K562 (cell line): ENCODE results near the gene CEMIP. TPM values are rescaled to one million over a fixed set of nuclear protein-coding genes. Genes with fewer than 3 reads are reported as not detected.

Experiments used
- ATAC-seq: fragments of 200-7000 bp; cut with Tn5 transposase; 3 replicates; pipeline ENCODE4 v1.9.1; 2020; ENCODE audit warnings: moderate library complexity
- BruUV-seq: library from RNA; stranded (reverse); fragments of 400-500 nt; replicated peaks from 2 replicates; lab custom pipeline; 2021; lab: Mats Ljungman, UMichigan
- CTCF ChIA-PET: fragments of 300-600 bp; formaldehyde crosslinking; extraction: SDS; loops from one replicate; lab custom pipeline; 2021; ENCODE audit warnings: low intra/inter-chr PET ratio; lab: Yijun Ruan, JAX
- POLR2A ChIA-PET: fragments of 300-600, 350-650 bp; sonication (Branson Sonifier 250); formaldehyde crosslinking; extraction: SDS; loops from one replicate; lab custom pipeline; 2021; ENCODE audit warnings: antibody characterized with exemption, inconsistent platforms; lab: Yijun Ruan, JAX
- DNase-seq, 4 experiments: peaks; one replicate each; pipeline versions ENCODE4 v3.0.0 to v3.0.0-alpha.2; 2011 to 2018; ENCODE audit warnings: low spot score in 3 of 4, mixed read lengths in 3 of 4; ENCODE audit errors: extremely low read depth in 1 of 4
- FAIRE-seq: peaks from 2 replicates; lab custom pipeline; 2011; peaks lifted over from hg19 to GRCh38; lab: Jason Lieb, UNC
- H2AFZ ChIP-seq: 2 replicates; pipeline ENCODE4 v1.6.0; 2011; ENCODE audit warnings: low read depth, low read length, control low read depth, inconsistent platforms
- H3K27ac ChIP-seq: fragments of 200-600 bp; 3 replicates; pipeline ENCODE4 v1.8.0; 2011; ENCODE audit warnings: low read depth, mild to moderate bottlenecking, control low read depth, inconsistent platforms, low read length, moderate library complexity, mixed read lengths; ENCODE audit errors: extremely low read depth
- H3K27me3 ChIP-seq, 2 experiments: fragments of 300-600 bp in 1 of 2; 2 replicates in 1 of 2; 3 replicates in 1 of 2; pipeline versions ENCODE4 v1.6.0 to v1.8.0; 2011; ENCODE audit warnings: inconsistent platforms in 2 of 2, low read length in 2 of 2, mild to moderate bottlenecking in 1 of 2, mixed read lengths in 1 of 2, moderate library complexity in 1 of 2; ENCODE audit not compliant: control insufficient read depth in 2 of 2, insufficient read depth in 2 of 2
- H3K36me3 ChIP-seq: fragments of 300-600 bp; 3 replicates; pipeline ENCODE4 v1.8.0; 2011; ENCODE audit warnings: mild to moderate bottlenecking, low read length, inconsistent platforms; ENCODE audit not compliant: control insufficient read depth, insufficient read depth
- H3K4me1 ChIP-seq, 2 experiments: fragments of 200-600 bp in 1 of 2; replicated peaks in 1 of 2; 2 replicates in 1 of 2; 3 replicates in 1 of 2; pipeline versions ENCODE4 v1.5.1 to v1.8.0; 2011; ENCODE audit warnings: inconsistent platforms in 2 of 2, low read length in 2 of 2, mild to moderate bottlenecking in 1 of 2, mixed read lengths in 1 of 2, moderate library complexity in 1 of 2; ENCODE audit not compliant: control insufficient read depth in 2 of 2, insufficient read depth in 2 of 2
- H3K4me2 ChIP-seq: 2 replicates; pipeline ENCODE4 v1.6.1; 2011; ENCODE audit warnings: low read length, control low read depth, inconsistent platforms, mixed read lengths; ENCODE audit not compliant: insufficient read depth
- H3K4me3 ChIP-seq: fragments of 200-600 bp; sonication (generic), shearing (Covaris generic); 2 replicates; pipeline ENCODE4 v1.5.1; 2016; ENCODE audit warnings: control low read depth, inconsistent platforms
- H3K79me2 ChIP-seq: fragments of 200-600 bp; 3 replicates; pipeline ENCODE4 v1.8.0; 2011; ENCODE audit warnings: low read length, inconsistent platforms; ENCODE audit not compliant: control insufficient read depth, insufficient read depth
- H3K9ac ChIP-seq, 2 experiments: 2 replicates each; pipeline versions ENCODE4 v1.6.0 to v1.6.1; 2011; ENCODE audit warnings: low read depth in 2 of 2, low read length in 2 of 2, control low read depth in 1 of 2, inconsistent platforms in 1 of 2, mild to moderate bottlenecking in 1 of 2, mixed read lengths in 1 of 2; ENCODE audit not compliant: insufficient read depth in 1 of 2
- H3K9me1 ChIP-seq: one replicate; pipeline ENCODE4 v1.6.0; 2011; ENCODE audit warnings: inconsistent platforms, mild to moderate bottlenecking, low read length, moderate library complexity; ENCODE audit not compliant: control insufficient read depth, insufficient read depth
- H3K9me3 ChIP-seq: replicated peaks from 2 replicates; pipeline ENCODE4 v1.5.1; 2011; ENCODE audit warnings: low read depth, low read length, inconsistent platforms; ENCODE audit not compliant: control insufficient read depth, insufficient read depth
- H4K20me1 ChIP-seq: replicated peaks from 2 replicates; pipeline ENCODE4 v1.6.1; 2011; ENCODE audit warnings: low read length, inconsistent platforms, mixed read lengths; ENCODE audit not compliant: control insufficient read depth, insufficient read depth
- GTF2A2 ChIP-seq: IDR thresholded peaks from 2 replicates; pipeline ENCODE4 v1.6.1; 2016; ENCODE audit warnings: mild to moderate bottlenecking, missing genetic modification characterization, missing compliant biosample characterization
- LEF1 ChIP-seq: fragments of 450-650 bp; IDR thresholded peaks from 2 replicates; pipeline ENCODE4 v1.6.1; 2016; ENCODE audit warnings: mild to moderate bottlenecking
- SAP30 ChIP-seq: fragments of 200-600 bp; sonication (generic); IDR thresholded peaks from 2 replicates; pipeline ENCODE4 v1.6.1; 2012; ENCODE audit warnings: borderline replicate concordance, low read depth, mild to moderate bottlenecking, moderate library complexity, low read length, control low read depth, inconsistent platforms; ENCODE audit not compliant: insufficient read depth, poor library complexity, severe bottlenecking
- SRF ChIP-seq, 2 experiments: fragments of 250-450, 450-650 bp in 1 of 2; sonication (Bioruptor Pico) in 1 of 2; sonication (generic) in 1 of 2; formaldehyde crosslinking; IDR thresholded peaks; 2 replicates each; pipeline versions ENCODE4 v1.5.0 to v1.5.1; 2020 to 2022; ENCODE audit warnings: mild to moderate bottlenecking in 1 of 2, missing genetic modification reagents in 1 of 2
- TCF7 ChIP-seq: sonication (generic); IDR thresholded peaks from 2 replicates; pipeline ENCODE4 v1.6.1; 2016; ENCODE audit warnings: antibody characterized with exemption, borderline replicate concordance
- TFAM ChIP-seq: fragments of 250-450 bp; sonication (Bioruptor Pico); conservative IDR thresholded peaks from 2 replicates; pipeline ENCODE4 v1.5.0; 2021; ENCODE audit warnings: mild to moderate bottlenecking, moderate library complexity
- XRCC3 ChIP-seq: fragments of 450-650 bp; IDR thresholded peaks from 2 replicates; pipeline ENCODE4 v1.6.1; 2017; ENCODE audit warnings: mild to moderate bottlenecking, moderate library complexity
- ZNF140 ChIP-seq: fragments of 250-450 bp; sonication (Bioruptor Pico); IDR thresholded peaks from 2 replicates; pipeline ENCODE4 v1.8.0; 2021; ENCODE audit warnings: moderate library complexity, mild to moderate bottlenecking, inconsistent platforms
- WGBS: fragments of 100-300 bp; shearing (Covaris generic); methylation state at CpG from one replicate; pipeline ENCODE4 v1.1.6; 2016; ENCODE audit warnings: low coverage, mixed read lengths; ENCODE audit not compliant: insufficient coverage; ENCODE audit errors: missing lambda C conversion rate; 5-methylcytosine and 5-hydroxymethylcytosine counted together
- in situ Hi-C: fragments of 300-500 bp; cut with MboI; formaldehyde crosslinking; loops from 4 replicates; pipeline ENCODE4 v1.15.0; 2018; ENCODE audit warnings: inconsistent platforms, mixed read lengths
- intact Hi-C: fragments of 100-400 bp; cut with micrococcal nuclease; formaldehyde crosslinking; loops from 2 replicates; pipeline ENCODE4 v1.14.2; 2022
- polyA plus RNA-seq, 8 experiments: library from polyadenylated mRNA; depleted of rRNA in 4 of 8; stranded (reverse) in 5 of 8; unstranded in 3 of 8; fragments of >200 nt; fragmentation: Nextera tagmentation in 2 of 8; fragmentation: Illumina TruSeq in 1 of 8; extraction: Ambion mirVana in 2 of 8; extraction: Trizol in 1 of 8; gene quantifications; 2 replicates each; pipeline versions ENCODE4 v1.2.1 to v1.2.3, GENCODE V29; 2011 to 2014; ENCODE audit warnings: inconsistent platforms in 1 of 8, missing spikeins in 1 of 8
- total RNA-seq, 7 experiments: library from RNA; depleted of rRNA in 6 of 7; stranded (reverse); fragments of >200 nt in 6 of 7; fragmentation: Illumina TruSeq in 2 of 7; extraction: Trizol in 2 of 7; gene quantifications; 2 replicates each; pipeline versions ENCODE4 v1.2.1 to v1.2.3, GENCODE V29; 2011 to 2021; ENCODE audit warnings: low replicate concordance in 1 of 7
- TF ChIP-seq, protein P1 (sequence below): fragments of 450-650 bp; IDR thresholded peaks from 2 replicates; pipeline ENCODE4 v1.7.0; 2016; ENCODE audit warnings: borderline replicate concordance
- TF ChIP-seq, protein P2 (sequence below): sonication (generic); formaldehyde crosslinking; IDR thresholded peaks from 2 replicates; pipeline ENCODE4 v1.8.1; 2023; ENCODE audit warnings: mild to moderate bottlenecking, missing genetic modification reagents

The CEMIP gene
- total and polyA plus RNA-seq, 9 of the 15 experiments (the other 6 are each of a cell fraction or from before 2014, with no cell fraction given), result 0.33 TPM; not detected in 8

DNA sequence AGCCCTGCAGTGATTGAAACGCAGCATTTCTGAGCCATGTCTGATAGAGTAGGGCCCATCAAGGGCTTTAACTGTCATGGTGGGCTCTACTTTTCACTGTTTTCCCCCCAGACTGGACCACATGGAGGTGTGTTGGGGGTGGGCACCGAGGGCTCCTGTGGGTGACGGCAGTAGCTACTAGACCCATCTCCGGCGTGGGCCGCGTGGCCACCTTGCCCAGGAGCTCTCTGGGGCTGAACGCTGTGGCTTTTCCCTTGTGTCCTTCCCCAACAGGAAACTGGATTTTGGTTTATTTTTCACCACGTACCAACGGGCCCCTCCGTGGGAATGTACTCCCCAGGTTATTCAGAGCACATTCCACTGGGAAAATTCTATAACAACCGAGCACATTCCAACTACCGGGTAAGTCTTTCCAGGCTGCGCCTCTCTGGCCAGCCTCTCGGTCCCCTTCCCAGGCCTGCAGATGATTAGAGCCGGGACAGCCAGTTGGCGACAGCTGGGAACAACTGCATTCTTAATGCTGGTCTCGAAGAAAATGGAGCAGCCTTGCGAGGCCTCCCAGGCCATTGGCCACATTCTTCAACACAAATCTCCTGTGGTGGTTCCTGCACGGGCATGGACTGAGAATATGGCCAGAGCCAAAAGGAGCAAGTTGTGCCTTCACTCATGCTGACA is 142.7 kb downstream of the CEMIP start:
- DNase-seq (no peak), ATAC-seq (no peak), FAIRE-seq (no peak)
- Histone ChIP-seq H3K9me1 (no peaks in the 10 kb centered on the region), H3K4me2 (no peak overlapping the region), H3K4me1 (no peaks in the 10 kb centered on the region), H3K79me2 (no peaks in the 10 kb centered on the region), H3K36me3 (no peaks in the 10 kb centered on the region), H3K4me3 (no peak overlapping the region), H3K27ac (no peak overlapping the region), H3K9me3 (no peaks in the 10 kb centered on the region; the same call in 1 of the 2 replicates), H3K27me3 (peaks cover 22 to 75% of the 10 kb centered on the region in 2 experiments; a peak in 4 of 5 replicates), H3K9ac (no peak overlapping the region), H4K20me1 (peaks cover 7% of the 10 kb centered on the region; the same call in 1 of the 2 replicates)
- intact Hi-C loops (no loop called here), in situ Hi-C loops (no loop called here)
- no TSS peak for BruUV-seq
- ChIA-PET POLR2A (interaction anchor here (0.6 to 1.1 kb wide), 2 partner anchors 8 to 19 kb away, joined by 3 to 5 read pairs; no protein-coding TSS in a partner anchor), CTCF (no interaction called here)
- WGBS, result 6% methylated on average over 17 of the region's 20 CpGs
- TF ChIP-seq TFAM (CRISPR knock-in tag) (no peak), XRCC3 (no peak)
- TF ChIP-seq, all 486 proteins: peak for 0
- H2AFZ ChIP-seq, result no peak overlapping the region

DNA sequence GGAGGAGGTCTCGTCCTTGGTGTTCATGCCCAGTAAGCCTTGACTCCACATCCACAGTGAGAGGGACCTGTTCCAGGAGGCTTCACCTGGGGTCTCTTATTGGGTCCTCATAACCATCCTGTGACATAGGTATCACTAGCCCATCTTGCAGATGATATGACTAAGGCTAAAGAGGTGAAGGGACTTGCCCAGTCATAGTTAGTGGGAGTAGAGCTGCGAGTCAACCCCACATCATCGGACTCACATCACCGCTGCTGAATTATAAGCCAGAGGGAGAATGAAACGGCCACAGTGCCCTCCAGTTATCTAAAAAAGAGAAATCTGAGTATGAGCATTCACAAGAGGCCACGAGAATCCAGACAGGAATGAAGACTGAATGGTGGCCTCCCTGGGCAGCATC is 144.5 kb downstream of the CEMIP start:
- no peak overlapping the region for H2AFZ ChIP-seq
- no peak overlapping the region for H3K27ac ChIP-seq
- no peak overlapping the region for H3K9ac ChIP-seq
- intact Hi-C loops, result no loop called here
- CTCF ChIA-PET, result no interaction called here
- POLR2A ChIA-PET, result no interaction called here
- FAIRE-seq (no peak), ATAC-seq (no peak), DNase-seq (no peak)
- in situ Hi-C loops, result no loop called here
- BruUV-seq, result no TSS peak
- no peak overlapping the region for H3K4me3 ChIP-seq
- H3K36me3 ChIP-seq, result no peaks in the 10 kb centered on the region
- H3K27me3 ChIP-seq, result peaks cover 33 to 87% of the 10 kb centered on the region in 2 experiments
- WGBS, result 0% methylated on average over 6 of the region's 6 CpGs
- H3K4me2 ChIP-seq, result no peak overlapping the region
- H3K4me1 ChIP-seq, result no peaks in the 10 kb centered on the region
- H4K20me1 ChIP-seq, result peaks cover 7% of the 10 kb centered on the region; the same call in 1 of the 2 replicates
- H3K9me3 ChIP-seq, result no peaks in the 10 kb centered on the region; the same call in 1 of the 2 replicates
- no peaks in the 10 kb centered on the region for H3K79me2 ChIP-seq
- H3K9me1 ChIP-seq, result no peaks in the 10 kb centered on the region
- no peak for TF ChIP-seq SAP30
- no peak for TF ChIP-seq TCF7
- no peak for TF ChIP-seq LEF1
- TF ChIP-seq, protein P1, sequence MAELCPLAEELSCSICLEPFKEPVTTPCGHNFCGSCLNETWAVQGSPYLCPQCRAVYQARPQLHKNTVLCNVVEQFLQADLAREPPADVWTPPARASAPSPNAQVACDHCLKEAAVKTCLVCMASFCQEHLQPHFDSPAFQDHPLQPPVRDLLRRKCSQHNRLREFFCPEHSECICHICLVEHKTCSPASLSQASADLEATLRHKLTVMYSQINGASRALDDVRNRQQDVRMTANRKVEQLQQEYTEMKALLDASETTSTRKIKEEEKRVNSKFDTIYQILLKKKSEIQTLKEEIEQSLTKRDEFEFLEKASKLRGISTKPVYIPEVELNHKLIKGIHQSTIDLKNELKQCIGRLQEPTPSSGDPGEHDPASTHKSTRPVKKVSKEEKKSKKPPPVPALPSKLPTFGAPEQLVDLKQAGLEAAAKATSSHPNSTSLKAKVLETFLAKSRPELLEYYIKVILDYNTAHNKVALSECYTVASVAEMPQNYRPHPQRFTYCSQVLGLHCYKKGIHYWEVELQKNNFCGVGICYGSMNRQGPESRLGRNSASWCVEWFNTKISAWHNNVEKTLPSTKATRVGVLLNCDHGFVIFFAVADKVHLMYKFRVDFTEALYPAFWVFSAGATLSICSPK, result no peak
- TF ChIP-seq SRF (CRISPR knock-in tag; IDR thresholded peaks at IDR 0.05), result no peak
- no peak for TF ChIP-seq GTF2A2 (tag)
- no peak for TF ChIP-seq ZNF140 (CRISPR knock-in tag)
- TF ChIP-seq, protein P2, sequence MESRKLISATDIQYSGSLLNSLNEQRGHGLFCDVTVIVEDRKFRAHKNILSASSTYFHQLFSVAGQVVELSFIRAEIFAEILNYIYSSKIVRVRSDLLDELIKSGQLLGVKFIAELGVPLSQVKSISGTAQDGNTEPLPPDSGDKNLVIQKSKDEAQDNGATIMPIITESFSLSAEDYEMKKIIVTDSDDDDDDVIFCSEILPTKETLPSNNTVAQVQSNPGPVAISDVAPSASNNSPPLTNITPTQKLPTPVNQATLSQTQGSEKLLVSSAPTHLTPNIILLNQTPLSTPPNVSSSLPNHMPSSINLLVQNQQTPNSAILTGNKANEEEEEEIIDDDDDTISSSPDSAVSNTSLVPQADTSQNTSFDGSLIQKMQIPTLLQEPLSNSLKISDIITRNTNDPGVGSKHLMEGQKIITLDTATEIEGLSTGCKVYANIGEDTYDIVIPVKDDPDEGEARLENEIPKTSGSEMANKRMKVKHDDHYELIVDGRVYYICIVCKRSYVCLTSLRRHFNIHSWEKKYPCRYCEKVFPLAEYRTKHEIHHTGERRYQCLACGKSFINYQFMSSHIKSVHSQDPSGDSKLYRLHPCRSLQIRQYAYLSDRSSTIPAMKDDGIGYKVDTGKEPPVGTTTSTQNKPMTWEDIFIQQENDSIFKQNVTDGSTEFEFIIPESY, result no peak
